Activated T-helper 1 cell treated with anti-CD3 and anti-CD28 coated beads, Interleukin-12 subunit alpha, Interleukin-12 subunit beta, Interleukin-2, Interleukin-4 antibody, amounts not matched to agents 30 ng/mL and 10 ng/mL and 1 ng/mL, durations not matched to agents 14 hours and 24 hours and 36 hours (primary cell): ENCODE data around the gene FAM72B. TPM values are rescaled to one million over a fixed set of nuclear protein-coding genes. Genes with fewer than 3 reads are reported as not detected.
"Not testable (repeated sequence)": the region's sequence is repeated elsewhere in the genome, so short reads cannot be mapped to it uniquely, and the experiment has no call there.

Source experiments
- DNase-seq: peaks from one replicate; pipeline ENCODE4 v3.0.0; 2021; ENCODE audit warnings: low spot score
- H3K27ac Mint-ChIP-seq: one replicate; pipeline ENCODE4 v1.8.0; 2021; ENCODE audit warnings: mild to moderate bottlenecking, mixed read lengths
- H3K27me3 Mint-ChIP-seq: one replicate; pipeline ENCODE4 v1.8.0; 2022; ENCODE audit warnings: mild to moderate bottlenecking, moderate library complexity, mixed read lengths; ENCODE audit not compliant: insufficient read depth
- H3K36me3 Mint-ChIP-seq: one replicate; pipeline ENCODE4 v1.8.0; 2021; ENCODE audit warnings: low read depth, mixed read lengths
- H3K4me1 Mint-ChIP-seq: one replicate; pipeline ENCODE4 v1.8.0; 2021; ENCODE audit warnings: low read depth, mixed read lengths
- H3K4me3 Mint-ChIP-seq: one replicate; pipeline ENCODE4 v1.8.0; 2021; ENCODE audit warnings: mild to moderate bottlenecking, moderate library complexity, mixed read lengths
- H3K9me3 Mint-ChIP-seq: one replicate; pipeline ENCODE4 v1.8.0; 2021; ENCODE audit warnings: mixed read lengths
- intact Hi-C: fragments of 100-400 bp; cut with micrococcal nuclease; formaldehyde crosslinking; loops from one replicate; pipeline ENCODE4 v1.15.1; 2024
- total RNA-seq: library from RNA; stranded (reverse); gene quantifications from 2 replicates; pipeline ENCODE4 v1.2.3, GENCODE V29; 2022

Gene FAM72B
- total RNA-seq, 1 donor from 2014 or later = 26.1 TPM

GRCh38 chr1:121210778-121211177, 26.6 kb upstream of the FAM72B start:
- DNase-seq = not testable (repeated sequence)

GRCh38 chr1:121208375-121208774, 24.2 kb upstream of the FAM72B start:
- intact Hi-C loops, DNase-seq, H3K36me3 Mint-ChIP-seq, H3K4me1 Mint-ChIP-seq, H3K9me3 Mint-ChIP-seq, H3K4me3 Mint-ChIP-seq, H3K27ac Mint-ChIP-seq, H3K27me3 Mint-ChIP-seq: not testable (repeated sequence)

More at GRCh38 chr1:121210778-121211177, 26.6 kb upstream of the FAM72B start:
- H3K27ac Mint-ChIP-seq, H3K4me3 Mint-ChIP-seq, H3K36me3 Mint-ChIP-seq, H3K9me3 Mint-ChIP-seq, intact Hi-C loops, H3K27me3 Mint-ChIP-seq, H3K4me1 Mint-ChIP-seq: not testable (repeated sequence)

- intact Hi-C loops, H3K27me3 Mint-ChIP-seq, H3K9me3 Mint-ChIP-seq, H3K4me1 Mint-ChIP-seq, DNase-seq, H3K27ac Mint-ChIP-seq, H3K4me3 Mint-ChIP-seq, H3K36me3 Mint-ChIP-seq: not testable (repeated sequence)
These were observed 23.2 kb upstream of the FAM72B start for GRCh38 chr1:121207328-121207727.

GRCh38 chr1:121205786-121206711, 21.9 kb upstream of the FAM72B start:
- H3K27ac Mint-ChIP-seq = peak overlapping the region; percentile 61
- not testable (repeated sequence) for H3K4me3 Mint-ChIP-seq, H3K27me3 Mint-ChIP-seq

GRCh38 chr1:121202986-121203385, 18.8 kb upstream of the FAM72B start:
- DNase-seq, H3K27ac Mint-ChIP-seq, H3K27me3 Mint-ChIP-seq, intact Hi-C loops, H3K9me3 Mint-ChIP-seq, H3K4me3 Mint-ChIP-seq, H3K36me3 Mint-ChIP-seq: not testable (repeated sequence)
- H3K4me1 Mint-ChIP-seq = peaks cover 14% of the 10 kb centered on the region

More at GRCh38 chr1:121205786-121206711, 21.9 kb upstream of the FAM72B start:
- H3K36me3 Mint-ChIP-seq, intact Hi-C loops, H3K9me3 Mint-ChIP-seq, DNase-seq: not testable (repeated sequence)
- H3K4me1 Mint-ChIP-seq = peaks cover 14% of the 10 kb centered on the region

- H3K27ac Mint-ChIP-seq, H3K27me3 Mint-ChIP-seq, H3K36me3 Mint-ChIP-seq, intact Hi-C loops, DNase-seq, H3K4me3 Mint-ChIP-seq, H3K9me3 Mint-ChIP-seq: not testable (repeated sequence)
- H3K4me1 Mint-ChIP-seq = peaks cover 14% of the 10 kb centered on the region
These were observed 17.1 kb upstream of the FAM72B start for GRCh38 chr1:121200985-121201981.

- H3K4me3 Mint-ChIP-seq, intact Hi-C loops, H3K27ac Mint-ChIP-seq, DNase-seq, H3K27me3 Mint-ChIP-seq, H3K36me3 Mint-ChIP-seq, H3K9me3 Mint-ChIP-seq: not testable (repeated sequence)
- H3K4me1 Mint-ChIP-seq = peaks cover 11% of the 10 kb centered on the region
These were observed 16.1 kb upstream of the FAM72B start for GRCh38 chr1:121200232-121200631.

GRCh38 chr1:121199763-121200162, 15.6 kb upstream of the FAM72B start:
- H3K9me3 Mint-ChIP-seq, H3K27me3 Mint-ChIP-seq, intact Hi-C loops, H3K4me3 Mint-ChIP-seq, H3K27ac Mint-ChIP-seq, DNase-seq, H3K36me3 Mint-ChIP-seq: not testable (repeated sequence)
- peaks cover 11% of the 10 kb centered on the region for H3K4me1 Mint-ChIP-seq

GRCh38 chr1:121197095-121197882, 13.1 kb upstream of the FAM72B start:
- H3K27ac Mint-ChIP-seq, H3K36me3 Mint-ChIP-seq, DNase-seq, H3K9me3 Mint-ChIP-seq, H3K27me3 Mint-ChIP-seq, intact Hi-C loops, H3K4me3 Mint-ChIP-seq: not testable (repeated sequence)
- peaks cover 11% of the 10 kb centered on the region for H3K4me1 Mint-ChIP-seq

GRCh38 chr1:121192512-121192911, 8.4 kb upstream of the FAM72B start:
- H3K4me1 Mint-ChIP-seq, H3K27ac Mint-ChIP-seq, H3K36me3 Mint-ChIP-seq, intact Hi-C loops, H3K27me3 Mint-ChIP-seq, H3K9me3 Mint-ChIP-seq, H3K4me3 Mint-ChIP-seq, DNase-seq: not testable (repeated sequence)

- H3K4me1 Mint-ChIP-seq, H3K9me3 Mint-ChIP-seq, H3K27ac Mint-ChIP-seq, intact Hi-C loops, H3K27me3 Mint-ChIP-seq, DNase-seq, H3K36me3 Mint-ChIP-seq: not testable (repeated sequence)
- peak overlapping the region; percentile 80 for H3K4me3 Mint-ChIP-seq
These were observed 3.8 kb upstream of the FAM72B start for GRCh38 chr1:121187914-121188313.

- H3K4me1 Mint-ChIP-seq, DNase-seq, H3K9me3 Mint-ChIP-seq, H3K27me3 Mint-ChIP-seq, intact Hi-C loops, H3K36me3 Mint-ChIP-seq: not testable (repeated sequence)
- peak overlapping the region; percentile 90 for H3K4me3 Mint-ChIP-seq
- peak overlapping the region; percentile 85 for H3K27ac Mint-ChIP-seq
These were observed 2.1 kb upstream of the FAM72B start for GRCh38 chr1:121186191-121186590.
